ENCODE results near the gene NTNG1.

DNA sequence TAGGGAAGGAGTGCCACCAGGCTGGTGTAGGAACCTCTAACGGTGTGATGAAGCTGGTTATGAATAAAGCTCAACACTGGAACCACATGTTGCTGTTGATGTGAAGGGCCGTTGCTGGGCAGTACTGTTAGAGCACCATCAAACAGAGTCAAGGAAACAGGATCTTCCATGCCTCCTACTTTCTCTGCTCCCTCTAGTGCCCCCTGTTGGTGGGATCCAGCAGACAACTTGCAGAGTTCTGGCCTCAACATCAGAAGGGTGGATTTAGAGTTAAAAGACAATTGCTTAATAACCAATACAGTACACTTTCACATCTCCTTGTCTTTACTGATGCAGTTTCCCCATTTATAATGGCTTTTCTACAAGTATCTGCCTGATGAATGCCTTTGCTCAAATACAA lies 336.4 kb downstream of the NTNG1 start:
- TF ChIP-seq, protein P1, sequence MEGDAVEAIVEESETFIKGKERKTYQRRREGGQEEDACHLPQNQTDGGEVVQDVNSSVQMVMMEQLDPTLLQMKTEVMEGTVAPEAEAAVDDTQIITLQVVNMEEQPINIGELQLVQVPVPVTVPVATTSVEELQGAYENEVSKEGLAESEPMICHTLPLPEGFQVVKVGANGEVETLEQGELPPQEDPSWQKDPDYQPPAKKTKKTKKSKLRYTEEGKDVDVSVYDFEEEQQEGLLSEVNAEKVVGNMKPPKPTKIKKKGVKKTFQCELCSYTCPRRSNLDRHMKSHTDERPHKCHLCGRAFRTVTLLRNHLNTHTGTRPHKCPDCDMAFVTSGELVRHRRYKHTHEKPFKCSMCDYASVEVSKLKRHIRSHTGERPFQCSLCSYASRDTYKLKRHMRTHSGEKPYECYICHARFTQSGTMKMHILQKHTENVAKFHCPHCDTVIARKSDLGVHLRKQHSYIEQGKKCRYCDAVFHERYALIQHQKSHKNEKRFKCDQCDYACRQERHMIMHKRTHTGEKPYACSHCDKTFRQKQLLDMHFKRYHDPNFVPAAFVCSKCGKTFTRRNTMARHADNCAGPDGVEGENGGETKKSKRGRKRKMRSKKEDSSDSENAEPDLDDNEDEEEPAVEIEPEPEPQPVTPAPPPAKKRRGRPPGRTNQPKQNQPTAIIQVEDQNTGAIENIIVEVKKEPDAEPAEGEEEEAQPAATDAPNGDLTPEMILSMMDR (IDR thresholded peaks at IDR 0.05) = no peak
- no peak for TF ChIP-seq POLR2A (IDR thresholded peaks at IDR 0.05; ENCODE audit: low read depth)

All from esophagus muscularis mucosa (tissue), 3 donors.